NCI-H2107 treated with DMSO at 0.1 percent for 48 hours (cell line): ENCODE data around the gene TCF3.

ENCODE experiments used
- DNase-seq: peaks from one replicate; lab custom pipeline; 2025; ENCODE audit not compliant: unreplicated experiment; lab: John Stamatoyannopoulos, UW

Gene TCF3

DNA sequence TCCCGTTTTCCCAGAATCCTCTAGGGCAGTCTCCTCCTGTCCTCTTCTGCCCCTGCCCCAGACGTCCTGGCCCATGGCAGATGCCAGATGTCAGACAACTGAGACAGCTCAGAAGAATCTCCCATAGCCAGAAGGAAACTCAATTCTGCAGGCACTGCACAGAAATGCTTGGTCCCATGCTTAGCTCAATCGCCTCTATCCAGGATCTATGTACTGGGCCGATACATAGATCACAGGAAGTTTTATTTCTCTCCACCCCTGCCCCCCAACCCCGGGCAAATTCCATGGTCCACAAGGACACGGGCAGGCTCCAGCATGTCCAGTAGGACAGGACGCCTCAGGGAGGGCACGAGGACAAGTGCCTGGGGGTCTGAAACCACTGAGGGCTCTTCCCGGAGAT lies 64.5 kb downstream of the TCF3 start:
- DNase-seq: no peak

DNA sequence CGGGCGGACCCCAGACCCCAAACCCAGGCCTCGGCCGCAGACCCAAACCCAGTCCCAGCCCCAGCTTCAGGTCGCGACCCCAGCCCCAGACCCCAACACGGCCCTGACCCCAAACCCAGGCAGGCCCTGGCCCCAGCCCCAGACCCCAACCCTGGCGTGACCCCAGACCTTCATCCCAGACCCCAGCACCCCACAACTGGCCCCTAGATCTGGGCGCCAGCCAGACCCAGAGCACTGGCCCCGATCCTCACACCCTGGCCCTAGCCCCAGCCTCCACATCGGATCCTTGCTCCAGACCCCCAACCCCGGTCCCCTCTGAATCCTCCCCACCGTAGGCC lies 67.2 kb downstream of the TCF3 start:
- no peak for DNase-seq

DNA sequence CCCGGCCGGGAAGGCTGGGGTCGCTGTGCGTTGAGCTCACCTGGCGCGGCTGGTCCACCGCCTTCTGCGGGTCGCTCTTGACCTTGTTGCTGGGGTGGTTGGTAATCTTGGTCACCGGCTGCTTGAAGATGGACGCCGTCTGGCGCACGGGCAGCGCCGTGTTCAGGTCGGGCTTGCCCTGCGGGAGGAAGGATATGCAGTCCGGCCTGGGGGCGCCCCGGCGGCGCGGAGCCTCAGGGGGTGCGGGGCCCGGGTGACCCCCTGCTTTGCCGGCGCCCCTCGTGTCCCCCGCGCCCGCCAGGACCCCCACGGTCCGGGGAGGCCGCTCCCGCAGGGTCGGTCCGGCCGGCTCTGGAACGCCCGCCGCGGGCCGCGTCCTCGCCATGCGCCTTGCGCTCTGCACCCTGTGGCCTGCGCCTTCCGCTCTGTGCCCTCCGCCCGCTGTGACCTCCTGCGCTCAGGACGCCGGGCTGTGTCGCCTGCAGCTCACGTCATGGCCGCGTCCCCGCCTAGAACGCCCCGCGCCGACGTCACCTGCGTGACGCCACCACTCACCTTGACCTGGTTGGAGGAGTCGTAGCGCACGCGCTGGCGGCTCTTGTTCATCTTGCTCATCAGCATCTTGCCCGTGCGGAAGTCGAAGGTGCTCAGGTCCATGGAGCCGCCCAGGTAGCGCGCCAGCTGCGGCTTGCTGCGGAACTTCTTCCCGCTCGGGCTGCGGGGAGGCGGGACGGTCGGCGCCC lies 67.7 kb downstream of the TCF3 start:
- no peak for DNase-seq

GRCh38 chr19:1582201-1582600 lies 70.2 kb downstream of the TCF3 start:
- DNase-seq: no peak

DNA sequence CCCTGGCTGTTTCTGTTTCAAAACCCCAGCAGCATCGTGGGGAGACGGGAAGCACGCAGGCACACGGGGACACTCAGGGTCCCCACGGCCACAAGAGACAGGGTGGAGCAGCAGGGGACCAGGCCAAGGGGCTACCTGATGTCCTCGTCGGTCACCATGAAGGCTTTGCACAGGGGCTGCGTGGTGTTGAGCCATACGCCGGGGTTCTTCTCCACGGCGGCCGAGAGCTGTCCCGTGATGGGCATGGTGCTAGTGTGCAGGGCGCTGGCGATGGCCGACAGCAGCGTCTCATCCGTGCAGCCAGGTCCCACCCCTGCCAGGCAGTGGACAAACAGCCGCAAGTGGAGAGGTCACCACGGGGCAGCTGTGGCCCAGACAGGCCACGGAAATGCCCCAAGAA lies 71.5 kb downstream of the TCF3 start:
- DNase-seq: no peak

GRCh38 chr19:1580382-1580781 lies 72.0 kb downstream of the TCF3 start:
- DNase-seq: no peak

DNA sequence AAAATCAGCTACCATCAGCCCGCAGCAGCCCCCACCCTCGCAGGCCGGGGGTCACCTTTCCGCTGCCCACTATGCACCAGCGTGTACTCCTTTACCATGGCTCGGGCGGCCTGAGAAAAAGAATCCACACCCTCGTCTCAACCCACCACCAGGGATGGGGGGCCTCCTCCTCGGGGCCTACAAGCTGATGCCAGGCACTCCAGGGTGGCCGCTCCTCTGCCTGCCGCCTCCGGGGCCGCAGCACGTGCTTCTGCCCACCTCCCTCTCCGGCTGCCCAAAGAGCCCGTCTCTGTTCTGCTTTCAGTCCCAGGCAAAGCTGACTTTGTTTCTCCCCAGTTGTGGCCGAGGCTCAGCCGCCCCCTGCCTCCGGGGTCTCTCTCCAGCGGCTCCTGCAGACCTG lies 73.2 kb downstream of the TCF3 start:
- no peak for DNase-seq

DNA sequence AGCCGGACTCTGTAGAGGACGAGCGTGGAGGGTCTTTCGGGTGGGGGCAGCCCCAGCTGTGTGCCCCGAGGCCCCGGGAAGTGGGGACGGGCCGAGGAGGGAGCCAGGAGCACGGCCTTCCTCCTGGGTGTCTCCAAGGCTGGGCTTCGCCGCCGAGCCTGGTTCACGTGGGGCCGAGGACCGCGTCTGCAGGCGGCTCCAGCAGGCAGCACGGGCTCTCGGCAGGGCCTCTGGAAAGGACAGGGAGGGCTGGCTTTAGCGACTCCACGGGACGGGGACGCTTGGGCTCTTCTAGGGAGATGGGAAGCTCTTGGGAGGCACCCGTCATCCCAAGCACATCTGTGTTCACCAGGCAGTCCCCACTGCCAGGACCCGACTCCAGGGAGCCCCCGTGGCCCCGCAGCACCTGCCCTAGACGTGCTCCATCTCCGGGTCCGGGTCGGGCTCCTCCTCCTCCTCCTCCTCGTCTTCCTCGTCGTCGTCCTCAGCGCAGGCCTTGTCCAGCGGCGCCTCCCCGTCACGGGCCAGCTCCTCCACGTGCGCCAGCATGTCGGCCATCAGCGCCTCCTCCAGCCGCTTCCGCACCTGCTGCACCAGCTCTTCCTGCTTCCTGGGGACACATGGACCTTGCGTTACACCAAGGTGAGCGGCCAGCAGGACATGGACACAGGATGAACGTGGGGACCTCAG lies 74.3 kb downstream of the TCF3 start:
- no peak for DNase-seq

DNA sequence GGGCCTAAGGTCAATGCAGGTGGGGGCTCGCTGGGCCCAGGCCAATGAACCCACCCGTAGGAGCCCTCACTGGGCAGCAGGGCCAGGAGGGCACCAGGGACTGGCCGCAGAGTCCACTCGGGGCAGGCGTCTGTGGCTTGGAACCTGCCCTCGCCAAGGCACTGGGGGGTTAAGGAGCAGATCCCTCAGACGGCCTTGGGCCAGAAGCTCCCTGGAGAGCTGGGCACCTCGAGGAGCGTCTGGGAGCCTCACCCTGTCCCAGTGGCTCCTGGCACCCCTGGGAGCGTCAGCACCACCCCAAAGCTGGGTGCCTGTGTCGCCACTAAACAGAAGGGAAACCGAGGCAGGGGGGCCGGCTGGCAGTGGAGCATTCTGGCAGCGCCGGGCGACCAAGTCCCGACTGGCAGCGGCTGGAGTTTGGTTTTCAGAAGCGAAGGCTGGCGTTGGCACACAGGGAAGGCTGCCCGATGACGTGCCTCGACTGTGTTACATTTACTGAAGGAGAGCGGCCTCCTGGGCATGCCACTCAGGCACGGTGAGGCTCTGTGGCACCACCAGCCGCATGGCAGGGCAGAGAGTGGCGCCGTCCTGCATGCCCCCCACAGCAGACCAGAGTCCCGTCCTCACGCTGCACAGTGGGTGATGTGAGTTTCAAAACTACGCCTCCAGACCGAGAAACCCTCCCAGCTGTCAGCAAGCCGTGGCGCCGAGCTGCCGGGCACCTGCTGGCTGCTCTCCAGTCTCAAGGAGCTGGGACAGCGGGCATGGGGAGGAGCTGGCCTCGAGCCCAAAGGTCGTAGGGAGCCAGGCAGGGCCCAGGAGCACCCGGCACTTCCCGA lies 75.1 kb downstream of the TCF3 start:
- no peak for DNase-seq

- no peak for DNase-seq
These were observed 75.9 kb downstream of the TCF3 start for GRCh38 chr19:1576242-1577089.

DNA sequence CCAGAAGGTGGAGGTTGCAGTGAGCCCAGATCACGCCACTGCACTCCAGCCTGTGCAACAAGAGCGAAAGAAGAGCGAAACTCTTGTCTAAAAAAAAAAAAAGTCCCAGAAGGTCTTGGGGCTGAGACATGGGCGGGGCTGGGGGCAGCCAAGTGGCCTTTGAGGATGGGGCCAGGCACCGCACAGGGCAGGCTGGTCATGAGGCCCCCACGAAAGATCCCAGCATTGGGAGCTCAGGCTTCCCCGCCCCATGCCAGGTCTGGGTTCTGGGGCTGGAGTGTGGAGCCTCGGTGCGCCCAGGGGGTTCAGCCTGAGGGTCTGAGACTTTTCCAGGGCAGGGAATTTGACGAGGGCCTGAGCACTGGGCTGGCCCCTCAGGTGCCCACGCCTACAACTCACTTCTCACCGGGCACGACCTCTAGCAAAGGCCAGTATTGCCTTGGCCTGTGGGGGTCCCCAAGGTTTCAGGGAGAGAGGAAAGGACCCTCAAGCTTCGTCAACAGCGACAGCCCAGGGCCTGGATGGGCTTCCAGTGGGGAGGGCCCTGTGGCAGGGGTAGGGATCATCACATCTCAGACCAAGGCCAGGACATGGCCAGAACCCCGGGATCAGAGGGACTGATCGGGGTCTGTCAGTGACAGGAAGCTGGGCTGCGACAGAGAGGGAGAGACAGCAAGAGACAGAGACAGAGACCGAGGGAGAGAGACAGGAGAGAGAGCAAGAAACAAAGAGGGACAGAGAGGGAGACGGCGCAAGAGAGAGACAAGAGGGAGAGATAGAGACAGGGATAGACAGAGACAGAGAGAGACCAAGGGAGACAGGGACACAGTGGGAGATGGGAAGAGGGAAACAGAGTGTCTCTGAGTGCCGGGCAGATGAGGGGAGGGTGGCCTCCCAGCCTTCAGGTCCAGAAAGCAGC lies 76.8 kb downstream of the TCF3 start:
- DNase-seq: no peak

- DNase-seq: no peak
These were observed 77.9 kb downstream of the TCF3 start for GRCh38 chr19:1574354-1575136.

GRCh38 chr19:1572795-1573194 lies 79.6 kb downstream of the TCF3 start:
- no peak for DNase-seq

- DNase-seq: no peak
These were observed 81.1 kb downstream of the TCF3 start for GRCh38 chr19:1571358-1571757.

DNA sequence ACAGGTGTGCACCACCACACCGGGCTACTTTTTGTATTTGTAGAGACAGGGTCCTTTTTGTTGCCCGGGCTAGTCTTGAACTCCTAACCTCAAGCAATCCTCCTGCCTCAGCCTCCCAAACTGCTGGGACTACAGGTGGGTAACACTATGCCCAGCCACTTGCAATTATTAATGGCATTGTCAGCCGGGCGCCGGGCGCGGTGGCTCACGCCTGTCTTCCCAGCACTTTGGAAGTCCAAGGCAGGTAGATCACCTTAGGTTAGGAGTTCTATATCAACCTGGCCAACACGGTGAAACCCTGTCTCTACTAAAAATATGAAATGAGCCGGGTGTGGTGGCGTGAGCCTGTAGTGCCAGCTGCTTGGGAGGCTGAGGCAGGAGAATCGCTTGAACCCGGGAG lies 81.6 kb downstream of the TCF3 start:
- no peak for DNase-seq

DNA sequence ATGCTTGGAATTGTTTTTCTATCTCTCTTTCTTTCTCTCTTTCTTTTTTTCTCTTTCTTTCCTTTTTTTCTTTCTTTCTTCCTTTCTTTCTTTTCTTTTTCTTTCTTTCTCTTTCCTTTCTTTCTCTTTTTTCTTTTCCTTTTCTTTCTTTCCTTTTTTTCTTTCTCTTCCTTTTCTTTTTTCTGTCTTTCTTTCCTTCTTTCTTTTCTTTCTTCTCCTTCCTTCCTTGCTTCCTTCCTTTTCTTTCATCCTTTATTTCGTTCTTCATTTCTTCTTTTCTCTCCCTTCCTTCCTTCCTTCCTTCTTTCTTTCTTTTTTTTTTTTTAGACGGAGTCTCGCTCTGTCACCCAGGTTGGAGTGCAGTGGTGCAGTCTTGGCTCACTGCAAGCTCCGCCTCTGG lies 82.4 kb downstream of the TCF3 start:
- no peak for DNase-seq

DNA sequence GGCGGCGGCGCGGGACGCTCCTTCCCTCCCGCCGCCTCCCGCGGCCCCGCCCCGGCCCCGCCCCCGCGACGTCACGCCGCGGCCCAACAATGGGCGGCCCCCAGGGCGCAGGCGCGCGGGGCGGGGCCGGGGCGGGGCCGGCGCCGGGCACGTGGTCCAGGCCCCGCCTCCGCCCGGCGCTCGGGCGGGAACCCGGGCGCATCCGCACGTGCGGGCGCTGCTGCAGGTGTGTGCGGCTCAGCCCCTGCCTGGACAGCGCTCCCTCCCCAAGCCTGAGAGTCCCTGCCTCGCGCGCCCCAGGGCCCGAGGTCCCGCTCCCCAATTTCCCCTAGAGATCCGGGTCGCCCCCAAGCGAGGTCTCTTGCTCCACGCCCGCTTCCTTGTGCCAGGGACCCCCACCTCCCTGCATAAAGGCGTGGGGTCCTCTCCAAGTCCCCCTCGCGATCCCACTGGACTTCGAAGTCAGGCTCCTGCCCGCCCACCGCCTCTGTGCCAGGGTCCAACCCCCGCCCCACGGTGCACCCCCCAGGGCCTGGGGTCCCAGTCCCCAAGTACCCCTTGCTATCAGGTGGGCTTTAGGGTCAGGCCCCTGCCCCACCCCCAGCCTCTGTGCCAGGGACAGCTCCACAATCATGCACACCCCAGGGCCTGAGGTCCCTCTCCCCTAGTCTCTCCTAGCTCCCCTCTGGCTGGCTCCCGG lies 83.9 kb downstream of the TCF3 start, which contains the start of gene MEX3D:
MEX3D (minus strand) TSS at position 6 of the 700 bp plus-strand sequence. CDS start 267 bp downstream, outside the sequence.
- DNase-seq: no peak

DNA sequence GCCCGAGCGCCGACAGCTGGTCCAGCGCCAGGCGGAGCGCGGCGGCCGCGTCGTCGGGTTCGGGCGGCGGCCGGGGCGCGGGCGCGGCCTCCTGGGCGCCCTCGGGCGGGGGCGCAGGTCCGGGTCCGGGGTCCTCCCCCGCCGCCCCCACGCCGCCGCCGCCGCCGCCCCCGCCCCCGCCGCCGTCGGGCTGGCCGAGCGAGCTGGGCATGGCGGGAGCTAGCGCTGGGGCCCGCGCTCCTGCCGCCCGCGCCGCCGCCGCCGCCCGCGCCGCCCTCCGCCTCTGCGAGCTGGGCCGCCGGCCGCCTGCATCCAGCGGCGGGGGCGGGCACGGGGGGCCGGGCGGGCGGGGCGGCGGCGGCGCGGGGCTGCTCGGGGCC lies 84.6 kb downstream of the TCF3 start:
- DNase-seq: no peak
